ENCODE measurements around the gene KLHL30. TPM values are rescaled to one million over a fixed set of nuclear protein-coding genes. Genes with fewer than 3 reads are reported as not detected.

Gene KLHL30
- total and polyA plus RNA-seq, 2 experiments from 2014 or later: 0.07 TPM; not detected in 1

DNA sequence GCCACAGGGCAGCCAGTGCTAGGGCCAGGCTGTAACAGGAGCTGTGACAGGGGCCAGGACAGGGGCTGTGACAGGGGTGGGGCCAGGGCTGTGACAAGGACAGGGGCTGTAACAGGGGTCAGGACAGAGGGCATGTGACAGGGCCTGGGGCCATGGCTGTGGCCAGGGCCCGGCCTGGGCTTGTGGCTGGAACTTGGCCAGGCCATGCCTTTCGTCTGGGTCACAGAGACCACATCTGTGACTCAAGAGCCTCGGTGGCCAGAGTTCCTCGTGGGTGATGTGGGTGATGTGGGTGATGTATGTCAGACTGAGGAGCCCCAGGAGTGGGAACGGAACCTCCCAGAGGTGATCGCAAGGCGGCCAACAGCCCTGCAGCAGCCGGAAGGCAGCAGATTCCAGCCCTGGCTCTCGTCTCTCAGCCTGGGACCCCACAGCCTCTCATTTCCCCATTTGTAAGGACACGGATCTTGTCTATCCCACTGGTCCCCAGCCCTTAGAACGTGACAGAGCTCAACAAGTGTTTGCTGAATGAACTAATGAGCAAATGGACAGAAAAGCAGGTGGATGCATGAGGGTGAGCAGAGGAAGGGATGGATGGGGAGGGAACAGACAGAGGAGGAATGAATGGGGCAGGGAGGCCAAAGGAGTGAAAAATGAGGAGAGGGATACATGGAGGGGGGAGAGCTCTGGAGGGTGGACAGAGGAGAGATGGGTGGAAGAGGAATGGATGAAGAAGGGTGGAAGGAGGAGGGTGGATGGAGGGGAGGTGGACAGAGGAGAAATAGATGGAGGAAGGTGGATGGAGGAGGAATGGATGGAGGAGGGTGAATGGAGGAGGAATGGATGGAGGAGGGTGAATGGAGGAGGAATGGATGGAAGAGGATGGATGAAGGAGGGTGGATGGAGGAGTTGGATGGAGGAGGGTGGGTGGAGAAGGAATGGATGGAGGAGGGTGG is 21.0 kb upstream of the KLHL30 start:
- no peaks in the 10 kb centered on the region for H3F3A ChIP-seq (replicated peaks; ENCODE audit: low read depth)
- no peaks in the 10 kb centered on the region for H3K9me2 ChIP-seq (ENCODE audit: insufficient read depth)
- H3K27me3 ChIP-seq (ENCODE audit: insufficient read depth): no peaks in the 10 kb centered on the region
- no peaks in the 10 kb centered on the region for H4K20me1 ChIP-seq (replicated peaks; ENCODE audit: insufficient read depth)
- no peak for ATAC-seq
- no peak for TF ChIP-seq NANOG (IDR thresholded peaks at IDR 0.05; ENCODE audit: borderline replicate concordance)
- TF ChIP-seq, protein P1, sequence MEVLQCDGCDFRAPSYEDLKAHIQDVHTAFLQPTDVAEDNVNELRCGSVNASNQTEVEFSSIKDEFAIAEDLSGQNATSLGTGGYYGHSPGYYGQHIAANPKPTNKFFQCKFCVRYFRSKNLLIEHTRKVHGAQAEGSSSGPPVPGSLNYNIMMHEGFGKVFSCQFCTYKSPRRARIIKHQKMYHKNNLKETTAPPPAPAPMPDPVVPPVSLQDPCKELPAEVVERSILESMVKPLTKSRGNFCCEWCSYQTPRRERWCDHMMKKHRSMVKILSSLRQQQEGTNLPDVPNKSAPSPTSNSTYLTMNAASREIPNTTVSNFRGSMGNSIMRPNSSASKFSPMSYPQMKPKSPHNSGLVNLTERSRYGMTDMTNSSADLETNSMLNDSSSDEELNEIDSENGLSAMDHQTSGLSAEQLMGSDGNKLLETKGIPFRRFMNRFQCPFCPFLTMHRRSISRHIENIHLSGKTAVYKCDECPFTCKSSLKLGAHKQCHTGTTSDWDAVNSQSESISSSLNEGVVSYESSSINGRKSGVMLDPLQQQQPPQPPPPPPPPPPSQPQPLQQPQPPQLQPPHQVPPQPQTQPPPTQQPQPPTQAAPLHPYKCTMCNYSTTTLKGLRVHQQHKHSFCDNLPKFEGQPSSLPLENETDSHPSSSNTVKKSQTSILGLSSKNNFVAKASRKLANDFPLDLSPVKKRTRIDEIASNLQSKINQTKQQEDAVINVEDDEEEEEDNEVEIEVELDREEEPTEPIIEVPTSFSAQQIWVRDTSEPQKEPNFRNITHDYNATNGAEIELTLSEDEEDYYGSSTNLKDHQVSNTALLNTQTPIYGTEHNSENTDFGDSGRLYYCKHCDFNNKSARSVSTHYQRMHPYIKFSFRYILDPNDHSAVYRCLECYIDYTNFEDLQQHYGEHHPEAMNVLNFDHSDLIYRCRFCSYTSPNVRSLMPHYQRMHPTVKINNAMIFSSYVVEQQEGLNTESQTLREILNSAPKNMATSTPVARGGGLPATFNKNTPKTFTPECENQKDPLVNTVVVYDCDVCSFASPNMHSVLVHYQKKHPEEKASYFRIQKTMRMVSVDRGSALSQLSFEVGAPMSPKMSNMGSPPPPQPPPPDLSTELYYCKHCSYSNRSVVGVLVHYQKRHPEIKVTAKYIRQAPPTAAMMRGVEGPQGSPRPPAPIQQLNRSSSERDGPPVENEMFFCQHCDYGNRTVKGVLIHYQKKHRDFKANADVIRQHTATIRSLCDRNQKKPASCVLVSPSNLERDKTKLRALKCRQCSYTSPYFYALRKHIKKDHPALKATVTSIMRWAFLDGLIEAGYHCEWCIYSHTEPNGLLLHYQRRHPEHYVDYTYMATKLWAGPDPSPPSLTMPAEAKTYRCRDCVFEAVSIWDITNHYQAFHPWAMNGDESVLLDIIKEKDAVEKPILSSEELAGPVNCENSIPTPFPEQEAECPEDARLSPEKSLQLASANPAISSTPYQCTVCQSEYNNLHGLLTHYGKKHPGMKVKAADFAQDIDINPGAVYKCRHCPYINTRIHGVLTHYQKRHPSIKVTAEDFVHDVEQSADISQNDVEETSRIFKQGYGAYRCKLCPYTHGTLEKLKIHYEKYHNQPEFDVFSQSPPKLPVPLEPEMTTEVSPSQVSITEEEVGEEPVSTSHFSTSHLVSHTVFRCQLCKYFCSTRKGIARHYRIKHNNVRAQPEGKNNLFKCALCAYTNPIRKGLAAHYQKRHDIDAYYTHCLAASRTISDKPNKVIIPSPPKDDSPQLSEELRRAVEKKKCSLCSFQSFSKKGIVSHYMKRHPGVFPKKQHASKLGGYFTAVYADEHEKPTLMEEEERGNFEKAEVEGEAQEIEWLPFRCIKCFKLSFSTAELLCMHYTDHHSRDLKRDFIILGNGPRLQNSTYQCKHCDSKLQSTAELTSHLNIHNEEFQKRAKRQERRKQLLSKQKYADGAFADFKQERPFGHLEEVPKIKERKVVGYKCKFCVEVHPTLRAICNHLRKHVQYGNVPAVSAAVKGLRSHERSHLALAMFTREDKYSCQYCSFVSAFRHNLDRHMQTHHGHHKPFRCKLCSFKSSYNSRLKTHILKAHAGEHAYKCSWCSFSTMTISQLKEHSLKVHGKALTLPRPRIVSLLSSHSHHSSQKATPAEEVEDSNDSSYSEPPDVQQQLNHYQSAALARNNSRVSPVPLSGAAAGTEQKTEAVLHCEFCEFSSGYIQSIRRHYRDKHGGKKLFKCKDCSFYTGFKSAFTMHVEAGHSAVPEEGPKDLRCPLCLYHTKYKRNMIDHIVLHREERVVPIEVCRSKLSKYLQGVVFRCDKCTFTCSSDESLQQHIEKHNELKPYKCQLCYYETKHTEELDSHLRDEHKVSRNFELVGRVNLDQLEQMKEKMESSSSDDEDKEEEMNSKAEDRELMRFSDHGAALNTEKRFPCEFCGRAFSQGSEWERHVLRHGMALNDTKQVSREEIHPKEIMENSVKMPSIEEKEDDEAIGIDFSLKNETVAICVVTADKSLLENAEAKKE (CRISPR knock-in tag; IDR thresholded peaks at IDR 0.05): no peak
- TF ChIP-seq EZH2 (IDR thresholded peaks at IDR 0.05; ENCODE audit: low read depth, unreplicated experiment): no peak
- TF ChIP-seq POLR2AphosphoS5 (IDR thresholded peaks at IDR 0.05; ENCODE audit: low read depth): no peak
- no peak for TF ChIP-seq EZH2phosphoT487 (IDR thresholded peaks at IDR 0.05; ENCODE audit: unreplicated experiment)
- TF ChIP-seq STAT1 (IDR thresholded peaks at IDR 0.05; ENCODE audit: unreplicated experiment): no peak
- TF ChIP-seq, protein P2, sequence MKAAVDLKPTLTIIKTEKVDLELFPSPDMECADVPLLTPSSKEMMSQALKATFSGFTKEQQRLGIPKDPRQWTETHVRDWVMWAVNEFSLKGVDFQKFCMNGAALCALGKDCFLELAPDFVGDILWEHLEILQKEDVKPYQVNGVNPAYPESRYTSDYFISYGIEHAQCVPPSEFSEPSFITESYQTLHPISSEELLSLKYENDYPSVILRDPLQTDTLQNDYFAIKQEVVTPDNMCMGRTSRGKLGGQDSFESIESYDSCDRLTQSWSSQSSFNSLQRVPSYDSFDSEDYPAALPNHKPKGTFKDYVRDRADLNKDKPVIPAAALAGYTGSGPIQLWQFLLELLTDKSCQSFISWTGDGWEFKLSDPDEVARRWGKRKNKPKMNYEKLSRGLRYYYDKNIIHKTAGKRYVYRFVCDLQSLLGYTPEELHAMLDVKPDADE (IDR thresholded peaks at IDR 0.05): no peak
- no peaks in the 10 kb centered on the region for H3K4me1 ChIP-seq (ENCODE audit: insufficient read depth)
- Mint-ChIP-seq H3K27me3 (ENCODE audit: insufficient read depth, low read depth, poor library complexity) (peaks cover 10% of the 10 kb centered on the region), H3K36me3 (ENCODE audit: low read depth) (no peaks in the 10 kb centered on the region), H3K27ac (no peak overlapping the region), H3K4me3 (no peak overlapping the region), H3K9me3 (peaks cover 13% of the 10 kb centered on the region; the same call in 2 of the 3 replicates), H3K4me1 (peaks cover 4% of the 10 kb centered on the region; the same call in 1 of the 3 replicates)
- no peaks in the 10 kb centered on the region for H3K79me2 ChIP-seq (replicated peaks; ENCODE audit: insufficient read depth)
- H3K27ac ChIP-seq (ENCODE audit: low read depth): no peak overlapping the region
- no peak overlapping the region for H3K4me2 ChIP-seq
- H3K4me3 ChIP-seq: no peak overlapping the region
- H2AFZ ChIP-seq: no peak overlapping the region
- no peak for DNase-seq (ENCODE audit: low spot score)
- H3K36me3 ChIP-seq (ENCODE audit: insufficient read depth): no peaks in the 10 kb centered on the region
